SK-N-MC (cell line): ENCODE data around the gene LATS2.

ENCODE experiments used
- EZH2 ChIP-seq: fragments of 200-600 bp; sonication (generic); IDR thresholded peaks from one replicate; pipeline ENCODE4 v1.6.1; 2017; ENCODE audit warnings: antibody characterized with exemption
- FOXP2 ChIP-seq: optimal IDR thresholded peaks from 2 replicates; pipeline ENCODE3; 2011; ENCODE audit warnings: mild to moderate bottlenecking, moderate library complexity; ENCODE audit not compliant: insufficient read depth; ENCODE audit errors: extremely low read length, control extremely low read depth
- POLR2AphosphoS5 ChIP-seq: IDR thresholded peaks from 2 replicates; pipeline ENCODE4 v1.6.1; 2012; ENCODE audit warnings: mild to moderate bottlenecking, low read depth, low read length, borderline replicate concordance

DNA sequence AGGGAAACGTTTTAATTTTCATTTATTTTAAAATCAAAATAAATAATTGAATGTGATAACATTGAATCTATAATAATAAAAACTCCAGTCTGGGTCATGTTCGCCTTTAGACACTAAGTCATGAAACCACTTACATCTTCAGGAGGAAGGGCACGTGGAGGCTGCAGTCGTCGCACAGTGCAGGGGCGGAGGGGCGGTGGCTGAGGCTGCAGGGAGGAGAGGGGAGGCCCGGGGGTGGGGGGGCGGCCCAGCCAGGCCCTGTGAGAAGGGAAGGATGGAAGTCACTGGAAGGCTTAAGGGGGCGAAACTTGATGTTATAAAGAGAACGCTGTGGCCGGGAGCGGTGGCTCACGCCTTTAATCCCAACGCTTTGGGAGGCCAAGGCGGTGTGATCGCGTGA lies 14.9 kb upstream of the LATS2 start:
- TF ChIP-seq EZH2 (no peak), POLR2AphosphoS5 (no peak), FOXP2 (no peak)
